Stimulated activated CD8-positive, alpha-beta memory T cell treated with anti-CD3 and anti-CD28 coated beads, Interleukin-4, amount 100 ng/mL, for 48 hours (primary cell): ENCODE measurements around the gene TEX22.
"Not testable (repeated sequence)": the region's sequence is repeated elsewhere in the genome, so short reads cannot be mapped to it uniquely, and the experiment has no call there.

Source experiments
- DNase-seq: peaks from one replicate; pipeline ENCODE4 v3.0.0-alpha.2; 2020

Gene TEX22

GRCh38 chr14:105398044-105398725, at the start of gene TEX22:
TEX22 (plus strand) TSS chr14:105398538; CDS start chr14:105399341, 803 bp downstream.
- DNase-seq: peak; percentile 99

DNA sequence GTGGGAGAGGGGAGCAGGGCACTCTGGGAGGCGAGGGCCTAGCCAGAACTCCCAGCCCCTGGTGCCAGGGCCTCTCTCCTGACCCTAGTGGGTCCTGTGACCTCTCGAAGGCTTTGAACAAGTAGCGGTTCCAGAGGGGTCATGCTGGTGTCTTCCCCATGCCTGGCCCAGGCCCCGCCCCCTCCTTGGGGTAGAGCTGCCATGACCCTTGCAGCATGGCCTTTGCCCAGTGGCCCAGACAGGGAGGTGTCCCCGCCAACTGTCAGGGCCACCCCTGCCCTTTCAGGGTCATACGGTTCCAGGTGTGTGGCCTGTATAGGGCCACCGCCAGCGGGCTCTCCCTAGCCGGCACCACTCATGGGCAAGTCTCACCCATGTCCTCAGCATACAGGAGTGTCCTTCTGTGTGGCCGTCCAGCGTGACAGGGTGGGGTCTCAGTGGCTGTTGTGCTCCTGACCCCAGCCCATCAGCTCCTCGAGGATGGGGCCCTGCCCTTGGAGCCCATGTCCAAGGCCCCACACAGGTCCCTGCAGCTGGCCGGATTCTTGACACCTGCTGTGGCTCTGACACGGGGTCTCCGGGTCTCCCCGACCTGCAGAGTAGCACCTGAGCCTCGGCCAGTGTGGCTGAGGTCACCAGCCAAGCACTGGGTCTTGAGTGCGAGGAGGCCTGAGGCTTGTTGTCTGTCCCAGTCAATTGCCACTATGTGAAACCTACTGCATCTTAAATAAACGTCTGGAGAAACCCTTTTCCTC, 49.2 kb upstream of the TEX22 start:
- no peak for DNase-seq

DNA sequence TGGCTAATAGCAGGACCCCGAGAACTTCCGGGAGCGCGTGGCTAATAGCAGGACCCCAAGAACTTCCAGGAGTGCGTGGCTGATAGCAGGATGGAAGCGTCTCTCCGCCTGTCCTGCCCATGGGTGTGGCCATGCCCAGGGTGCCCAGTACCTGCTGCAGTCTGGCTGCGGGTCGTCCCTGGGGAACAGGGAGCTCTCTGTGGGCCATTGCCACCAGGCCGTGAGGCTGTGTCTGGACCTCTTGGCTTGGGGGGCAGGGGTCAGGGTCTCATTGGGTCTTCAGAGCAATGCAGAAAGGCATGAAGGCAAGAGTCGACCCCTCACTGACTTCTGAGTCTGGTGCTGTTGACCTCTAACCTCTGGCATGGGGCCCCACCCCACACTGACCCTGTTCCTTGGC, 48.3 kb upstream of the TEX22 start:
- DNase-seq: no peak

DNA sequence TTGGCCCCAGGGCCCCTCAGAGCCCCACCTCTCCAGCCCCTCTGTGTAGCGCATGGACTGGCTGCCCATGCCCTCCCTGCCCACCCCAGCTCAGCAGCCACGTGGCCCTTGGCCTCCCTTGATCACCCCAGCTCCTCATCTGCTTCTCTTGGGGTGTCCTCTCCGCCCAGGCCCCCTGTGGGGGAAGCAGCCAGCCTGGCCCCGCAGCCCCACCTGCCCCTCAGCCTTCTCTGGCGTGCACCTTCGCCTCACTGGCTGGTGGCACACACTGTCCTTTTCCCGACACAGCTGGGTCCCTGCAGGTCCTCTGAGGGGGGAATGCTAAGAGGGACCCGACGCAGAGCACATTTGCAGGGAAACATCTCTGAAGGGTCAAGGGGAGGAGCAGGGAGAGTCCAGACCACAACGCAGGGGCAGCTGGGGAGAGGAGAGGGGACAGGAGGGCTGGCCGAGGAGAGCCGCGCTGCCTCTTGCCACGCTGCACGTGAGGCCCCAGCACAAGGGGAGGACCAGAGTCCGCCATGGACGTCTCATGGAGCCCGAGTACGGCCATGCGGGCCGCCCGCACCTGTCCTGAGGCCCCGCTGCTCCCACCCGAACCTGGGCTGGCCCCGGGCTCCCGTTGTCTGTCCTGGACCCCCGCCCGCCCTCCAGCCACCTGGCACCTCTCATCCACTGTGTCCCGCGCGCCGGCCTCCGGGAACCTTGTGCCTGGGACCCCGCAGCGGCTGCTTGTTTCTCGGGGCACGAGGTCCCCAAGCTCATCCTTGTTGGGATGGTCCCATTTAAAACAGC, 47.7 kb upstream of the TEX22 start:
- DNase-seq: no peak

GRCh38 chr14:105351410-105351809, 46.9 kb upstream of the TEX22 start:
- no peak for DNase-seq

- DNase-seq: peak; percentile 93
Observed at GRCh38 chr14:105351920-105352851, 46.2 kb upstream of the TEX22 start.

DNA sequence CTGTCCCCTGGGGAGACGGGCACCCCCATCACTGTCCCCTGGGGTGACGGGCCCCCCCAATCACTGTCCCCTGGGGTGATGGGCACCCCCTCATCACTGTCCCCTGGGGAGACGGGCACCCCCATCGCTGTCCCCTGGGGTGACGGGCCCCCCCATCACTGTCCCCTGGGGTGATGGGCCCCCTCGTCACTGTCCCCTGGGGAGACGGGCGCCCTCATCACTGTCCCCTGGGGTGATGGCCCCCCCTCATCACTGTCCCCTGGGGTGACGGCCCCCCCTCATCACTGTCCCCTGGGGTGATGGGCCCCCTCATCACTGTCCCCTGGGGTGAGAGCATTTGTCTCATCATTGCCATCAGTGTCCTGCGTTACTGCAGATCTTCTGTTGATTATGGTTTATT, 45.2 kb upstream of the TEX22 start:
- DNase-seq: no peak

DNA sequence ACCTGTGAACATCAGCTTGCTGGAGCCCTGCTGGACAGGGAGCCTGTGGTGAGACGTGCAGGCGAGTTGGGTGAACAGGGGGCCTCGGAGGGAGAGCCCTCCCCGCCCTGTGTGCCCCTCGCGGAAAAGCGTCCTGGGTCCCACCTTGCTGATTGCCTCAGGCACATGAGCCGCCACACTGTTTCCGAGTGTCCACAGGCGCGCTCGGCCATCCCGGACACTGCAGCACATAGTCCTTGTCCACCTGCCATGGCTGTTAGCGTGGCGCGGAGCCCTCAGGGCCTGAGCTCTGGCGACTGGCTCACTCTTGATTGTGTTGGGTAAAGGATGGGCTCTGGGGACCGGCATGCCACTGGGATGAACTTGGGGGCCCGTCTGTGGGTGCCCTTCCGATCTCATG, 43.8 kb upstream of the TEX22 start:
- DNase-seq: no peak

- no peak for DNase-seq
Observed at GRCh38 chr14:105355049-105355575, 43.2 kb upstream of the TEX22 start.

DNA sequence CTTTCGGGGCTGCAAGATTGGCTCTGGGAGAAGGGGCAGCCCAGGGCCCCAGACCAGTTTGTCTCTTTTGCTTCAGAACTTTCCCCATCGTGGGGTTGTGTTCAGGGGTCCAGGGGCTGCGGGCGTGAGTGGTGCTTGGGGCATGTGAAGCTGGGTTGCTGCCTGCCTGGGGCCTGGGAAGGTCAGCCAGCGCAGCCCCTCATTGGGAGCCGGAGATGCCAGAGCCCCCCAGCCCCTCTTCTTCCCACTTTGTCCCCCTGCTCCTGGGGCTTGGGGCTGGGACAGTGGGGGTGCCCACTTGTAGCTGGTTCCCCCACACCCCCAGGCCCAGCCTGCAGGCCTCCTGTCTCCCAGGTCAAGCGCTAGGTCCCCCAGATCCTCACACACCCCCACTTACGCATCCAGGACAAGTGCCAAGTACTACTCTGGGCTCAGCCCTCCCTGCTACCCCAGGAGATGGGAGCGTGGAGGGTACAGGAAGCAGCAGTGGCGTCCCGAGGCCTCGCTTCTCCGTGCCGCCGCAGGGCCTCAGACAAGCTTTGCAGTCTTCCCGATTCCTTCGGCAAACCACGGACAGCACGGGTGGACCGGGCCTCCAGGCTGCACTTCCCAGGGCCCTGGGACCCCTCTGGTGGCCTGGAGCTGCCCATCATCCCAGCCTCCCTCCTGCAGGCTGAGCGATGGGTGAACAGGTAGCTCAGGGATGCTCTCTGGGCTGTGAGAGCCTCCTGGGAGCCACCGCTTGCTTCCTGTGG, 42.3 kb upstream of the TEX22 start:
- no peak for DNase-seq

GRCh38 chr14:105356927-105357326, 41.4 kb upstream of the TEX22 start:
- no peak for DNase-seq

DNA sequence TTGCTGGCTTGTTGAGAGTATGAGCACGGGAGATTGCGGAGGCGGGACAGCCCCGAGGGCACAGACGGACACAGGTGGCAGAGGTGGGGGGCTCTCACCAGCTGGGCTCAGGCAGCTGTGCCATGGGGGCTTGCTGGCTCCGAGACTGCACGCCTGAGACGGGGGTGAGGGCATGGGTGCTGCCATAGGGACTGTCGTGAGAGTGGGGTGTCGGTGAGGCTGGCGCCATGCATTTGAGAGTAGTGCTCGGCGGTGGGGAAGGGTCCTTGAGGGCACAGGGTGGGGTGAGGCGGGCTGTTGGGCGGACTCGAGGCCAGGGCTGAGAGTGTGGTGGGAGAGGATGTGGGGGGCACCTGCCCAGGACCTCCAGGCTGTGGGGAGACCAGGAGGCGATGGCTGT, 40.7 kb upstream of the TEX22 start:
- no peak for DNase-seq

DNA sequence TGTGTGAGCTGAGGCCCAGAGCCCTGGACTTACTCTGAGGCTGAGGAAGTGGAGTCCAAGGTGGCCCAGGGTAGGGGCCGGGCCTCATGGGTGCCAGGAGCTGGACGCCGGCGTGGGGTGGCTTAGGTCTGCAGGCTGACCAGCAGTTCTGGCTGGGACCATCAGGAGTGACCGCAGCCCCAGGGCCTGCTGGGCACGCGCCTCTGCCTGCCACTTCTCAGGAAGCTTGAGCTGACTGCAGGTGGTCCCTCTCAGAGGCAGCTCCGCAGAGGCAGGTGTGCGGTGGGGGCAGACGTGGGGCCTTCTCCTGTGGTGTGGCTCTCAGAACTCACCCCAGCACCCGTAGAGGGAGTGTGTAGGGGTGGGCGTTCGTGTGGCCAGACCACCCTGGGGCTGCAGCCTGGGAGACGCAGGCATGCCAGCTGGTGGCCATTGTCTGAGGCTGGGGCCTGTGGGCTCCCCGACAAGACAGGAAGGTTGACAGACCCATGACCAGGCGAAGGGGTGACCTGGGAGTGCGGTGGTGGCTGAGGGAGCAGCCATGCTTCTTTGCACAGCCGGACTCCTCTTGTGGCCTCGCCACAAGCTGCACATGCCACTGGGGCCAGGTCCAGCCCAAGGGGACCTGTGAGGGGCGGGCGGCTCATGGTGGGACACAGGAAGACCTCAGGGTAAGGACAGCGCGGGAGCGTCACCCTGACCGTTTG, 40.0 kb upstream of the TEX22 start:
- DNase-seq: no peak

- no peak for DNase-seq
Observed at GRCh38 chr14:105358943-105359342, 39.4 kb upstream of the TEX22 start.

DNA sequence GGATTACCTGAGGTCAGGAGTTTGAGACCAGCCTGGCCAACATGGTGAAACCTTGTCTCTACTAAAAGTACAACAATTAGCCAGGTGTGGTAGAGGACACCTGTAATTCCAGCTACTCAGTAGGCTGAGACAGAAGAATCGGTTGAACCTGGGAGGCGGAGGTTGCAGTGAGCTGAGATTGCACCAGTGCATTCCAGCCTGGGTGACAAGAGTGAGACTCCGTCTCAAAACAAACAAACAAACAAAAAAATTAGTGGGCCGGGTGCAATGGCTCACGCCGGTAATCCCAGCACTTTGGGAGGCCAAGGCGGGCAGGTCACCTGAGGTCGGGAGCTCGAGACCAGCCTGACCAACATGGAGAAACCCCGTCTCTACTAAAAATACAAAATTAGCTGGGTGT, 36.9 kb upstream of the TEX22 start:
- DNase-seq: not testable (repeated sequence)

DNA sequence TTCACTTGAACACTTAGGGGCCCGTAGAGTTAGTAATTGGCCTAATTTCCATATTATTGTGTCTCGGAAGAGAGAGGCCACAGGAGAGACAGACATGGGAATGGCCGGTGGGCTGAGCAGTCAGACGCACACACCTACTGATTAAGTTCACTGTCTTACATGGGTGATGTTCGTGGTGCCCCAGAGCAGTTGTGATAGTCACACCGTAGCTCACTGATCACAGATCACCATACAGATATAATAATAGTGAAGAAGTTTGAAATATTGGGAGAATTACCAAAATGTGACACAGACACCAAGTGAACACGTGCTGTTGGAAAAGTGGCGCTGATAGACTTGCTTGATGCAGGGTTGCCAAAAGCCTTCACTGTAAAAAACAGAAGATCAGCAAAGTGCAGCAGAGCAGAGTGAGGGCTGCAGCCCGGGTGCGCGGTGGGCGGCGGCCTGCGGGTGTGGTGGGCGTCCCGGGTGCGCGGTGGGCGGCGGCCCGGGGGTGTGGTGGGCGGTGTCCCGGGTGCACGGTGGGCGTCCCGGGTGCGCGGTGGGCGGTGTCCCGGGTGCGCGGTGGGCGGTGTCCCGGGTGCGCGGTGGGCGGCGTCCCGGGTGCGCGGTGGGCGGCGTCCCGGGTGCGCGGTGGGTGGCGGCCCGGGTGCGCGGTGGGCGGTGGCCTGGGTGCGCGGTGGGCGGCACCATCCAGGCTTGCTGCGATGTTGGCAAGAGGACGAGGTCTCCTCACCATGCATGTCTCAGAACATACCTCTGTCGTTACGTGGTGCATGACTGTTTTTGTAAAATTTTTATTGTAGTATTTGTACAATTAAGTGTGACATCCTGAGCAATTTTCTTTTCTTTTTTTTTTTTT, 34.3 kb upstream of the TEX22 start:
- DNase-seq: peak; percentile 59

DNA sequence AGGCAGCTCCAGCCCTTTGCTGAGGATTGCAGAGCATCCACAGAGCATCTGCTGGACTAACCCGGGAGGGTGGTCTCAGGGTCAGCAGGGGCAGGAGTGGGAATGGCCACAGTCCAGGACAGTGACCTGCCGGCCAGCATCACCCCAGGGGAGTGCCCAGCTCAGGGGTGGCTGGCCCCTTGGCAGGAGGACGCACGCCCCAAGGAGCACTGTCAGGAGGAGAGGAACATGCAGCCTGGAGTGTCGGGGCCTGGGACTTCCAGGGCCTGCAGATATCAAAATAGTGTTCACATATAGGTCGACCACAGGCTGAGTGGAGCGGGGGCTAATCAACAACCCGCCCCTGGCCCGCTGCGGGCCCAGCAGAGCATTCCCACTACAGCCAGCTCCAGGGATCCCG, 33.2 kb upstream of the TEX22 start:
- no peak for DNase-seq

- no peak for DNase-seq
Observed at GRCh38 chr14:105365681-105366080, 32.7 kb upstream of the TEX22 start.

GRCh38 chr14:105366386-105367074, 31.8 kb upstream of the TEX22 start:
- DNase-seq: no peak
